Bronchial epithelial cell (primary cell): ENCODE data around the gene IVL. TPM values are rescaled to one million over a fixed set of nuclear protein-coding genes. Genes with fewer than 3 reads are reported as not detected.
A peak's percentile ranks its signal among the peaks of the same experiment; 100 is the strongest.

Experiments
- DNase-seq: peaks from one replicate; pipeline ENCODE4 v3.0.0-alpha.2; 2010; ENCODE audit warnings: low read depth
- FAIRE-seq: peaks from 2 replicates; lab custom pipeline; 2011; peaks lifted over from hg19 to GRCh38; lab: Jason Lieb, UNC
- H3K27me3 ChIP-seq: 2 replicates; pipeline ENCODE4 v1.5.1; 2011; ENCODE audit warnings: low read length; ENCODE audit not compliant: control insufficient read depth, insufficient read depth
- H3K36me3 ChIP-seq: 2 replicates; pipeline ENCODE4 v1.5.1; 2011; ENCODE audit warnings: low read length; ENCODE audit not compliant: control insufficient read depth, insufficient read depth
- H3K4me3 ChIP-seq: 2 replicates; pipeline ENCODE4 v1.5.1; 2011; ENCODE audit warnings: mild to moderate bottlenecking, low read depth, low read length, control low read depth
- total RNA-seq: library from RNA; depleted of rRNA; stranded (reverse); fragments of >200 nt; gene quantifications from 2 replicates; pipeline ENCODE4 v1.2.1, GENCODE V29; 2014
- TF ChIP-seq, protein P1 (sequence below): IDR thresholded peaks from 2 replicates; pipeline ENCODE4 v1.5.1; 2011; ENCODE audit warnings: mild to moderate bottlenecking, moderate library complexity, low read length, control low read depth, inconsistent platforms; ENCODE audit not compliant: insufficient read depth, severe bottlenecking

The IVL gene
- total RNA-seq, 1 donor from 2014 or later, result 1.6 TPM

GRCh38 chr1:152926091-152926490, 17.7 kb downstream of the IVL start:
- peak; percentile 70 for DNase-seq
- Histone ChIP-seq H3K4me3 (no peak overlapping the region), H3K27me3 (no peaks in the 10 kb centered on the region), H3K36me3 (no peaks in the 10 kb centered on the region)
- TF ChIP-seq, protein P1, sequence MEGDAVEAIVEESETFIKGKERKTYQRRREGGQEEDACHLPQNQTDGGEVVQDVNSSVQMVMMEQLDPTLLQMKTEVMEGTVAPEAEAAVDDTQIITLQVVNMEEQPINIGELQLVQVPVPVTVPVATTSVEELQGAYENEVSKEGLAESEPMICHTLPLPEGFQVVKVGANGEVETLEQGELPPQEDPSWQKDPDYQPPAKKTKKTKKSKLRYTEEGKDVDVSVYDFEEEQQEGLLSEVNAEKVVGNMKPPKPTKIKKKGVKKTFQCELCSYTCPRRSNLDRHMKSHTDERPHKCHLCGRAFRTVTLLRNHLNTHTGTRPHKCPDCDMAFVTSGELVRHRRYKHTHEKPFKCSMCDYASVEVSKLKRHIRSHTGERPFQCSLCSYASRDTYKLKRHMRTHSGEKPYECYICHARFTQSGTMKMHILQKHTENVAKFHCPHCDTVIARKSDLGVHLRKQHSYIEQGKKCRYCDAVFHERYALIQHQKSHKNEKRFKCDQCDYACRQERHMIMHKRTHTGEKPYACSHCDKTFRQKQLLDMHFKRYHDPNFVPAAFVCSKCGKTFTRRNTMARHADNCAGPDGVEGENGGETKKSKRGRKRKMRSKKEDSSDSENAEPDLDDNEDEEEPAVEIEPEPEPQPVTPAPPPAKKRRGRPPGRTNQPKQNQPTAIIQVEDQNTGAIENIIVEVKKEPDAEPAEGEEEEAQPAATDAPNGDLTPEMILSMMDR, result peak; percentile 76
- FAIRE-seq, result no peak

GRCh38 chr1:152928671-152929070, 20.3 kb downstream of the IVL start:
- no peaks in the 10 kb centered on the region for H3K36me3 ChIP-seq
- H3K4me3 ChIP-seq, result no peak overlapping the region
- DNase-seq (peak; percentile 92), FAIRE-seq (peak; percentile 32)
- no peaks in the 10 kb centered on the region for H3K27me3 ChIP-seq
- TF ChIP-seq, protein P1, result no peak

- TF ChIP-seq, protein P1, result no peak
- DNase-seq (peak; percentile 78), FAIRE-seq (peak; percentile 96)
- Histone ChIP-seq H3K36me3 (no peaks in the 10 kb centered on the region), H3K4me3 (no peak overlapping the region), H3K27me3 (no peaks in the 10 kb centered on the region)
Observed at GRCh38 chr1:152932170-152932811, 23.9 kb downstream of the IVL start.

DNA sequence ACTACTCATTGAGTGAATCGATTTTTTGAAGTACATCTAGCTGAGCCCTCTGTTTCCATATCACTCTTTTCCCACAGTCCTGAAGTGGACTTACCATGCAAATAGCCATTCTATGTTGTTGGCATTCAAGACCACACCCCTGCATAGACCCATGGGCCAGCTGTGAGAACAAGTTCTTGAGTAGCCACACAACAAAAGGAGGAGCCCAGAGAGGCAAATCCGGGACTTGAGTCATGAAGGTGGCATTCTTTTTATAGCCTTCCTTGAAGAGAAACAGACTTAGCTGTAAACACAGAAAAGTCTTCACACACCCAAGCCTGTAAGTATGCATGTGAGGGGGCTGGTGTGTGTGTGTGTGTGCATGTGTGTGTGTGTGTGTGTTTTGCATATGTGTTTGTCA, 24.9 kb downstream of the IVL start:
- TF ChIP-seq, protein P1, result no peak
- H3K27me3 ChIP-seq, result no peaks in the 10 kb centered on the region
- no peak for FAIRE-seq
- H3K36me3 ChIP-seq, result no peaks in the 10 kb centered on the region
- H3K4me3 ChIP-seq, result no peak overlapping the region
- peak; percentile 62 for DNase-seq

- FAIRE-seq, result no peak
- Histone ChIP-seq H3K27me3 (no peaks in the 10 kb centered on the region), H3K36me3 (no peaks in the 10 kb centered on the region), H3K4me3 (no peak overlapping the region)
- no peak for DNase-seq
- TF ChIP-seq, protein P1, result no peak
Observed at GRCh38 chr1:152940614-152941013, 32.3 kb downstream of the IVL start.
